Smooth muscle cell (in vitro differentiated cells): Measurements from ENCODE around the gene TTC32. TPM values are rescaled to one million over a fixed set of nuclear protein-coding genes. Genes with fewer than 3 reads are reported as not detected.
"Not testable (repeated sequence)": the region's sequence is repeated elsewhere in the genome, so short reads cannot be mapped to it uniquely, and the experiment has no call there.

Experiments used
- DNase-seq: peaks from one replicate; lab custom pipeline; 2025; ENCODE audit not compliant: unreplicated experiment; lab: John Stamatoyannopoulos, UW
- H2AFZ ChIP-seq: fragments of 200-600 bp; sonication (generic); 2 replicates; pipeline ENCODE4 v1.6.0; 2016; ENCODE audit warnings: antibody characterized with exemption, low read depth, mild to moderate bottlenecking
- H3F3A ChIP-seq: fragments of 200-600 bp; sonication (generic); 2 replicates; pipeline ENCODE4 v1.6.0; 2017; ENCODE audit warnings: antibody characterized with exemption, low read depth
- H3K27ac ChIP-seq: fragments of 200-600 bp; sonication (generic); 2 replicates; pipeline ENCODE4 v1.5.1; 2016; ENCODE audit warnings: low read depth, mild to moderate bottlenecking
- H3K27me3 ChIP-seq: fragments of 200-600 bp; sonication (generic); 2 replicates; pipeline ENCODE4 v1.6.1; 2016; ENCODE audit warnings: low read depth, mild to moderate bottlenecking
- H3K36me3 ChIP-seq: fragments of 200-600 bp; sonication (generic); 2 replicates; pipeline ENCODE4 v1.5.1; 2016; ENCODE audit warnings: low read depth
- H3K4me1 ChIP-seq: fragments of 200-600 bp; sonication (generic); 2 replicates; pipeline ENCODE4 v1.5.1; 2016; ENCODE audit warnings: low read depth
- H3K4me2 ChIP-seq: fragments of 200-600 bp; sonication (generic); 2 replicates; pipeline ENCODE4 v1.6.0; 2016; ENCODE audit warnings: mild to moderate bottlenecking
- H3K4me3 ChIP-seq: fragments of 200-600 bp; sonication (generic); 2 replicates; pipeline ENCODE4 v1.5.1; 2016; ENCODE audit warnings: mild to moderate bottlenecking
- H3K79me2 ChIP-seq: fragments of 200-600 bp; sonication (generic); 2 replicates; pipeline ENCODE4 v1.6.0; 2016; ENCODE audit warnings: low read depth, mild to moderate bottlenecking
- H3K9ac ChIP-seq: fragments of 200-600 bp; sonication (generic); 2 replicates; pipeline ENCODE4 v1.6.0; 2016; ENCODE audit warnings: low read depth
- H3K9me3 ChIP-seq: fragments of 200-600 bp; sonication (generic); replicated peaks from 2 replicates; pipeline ENCODE4 v1.5.1; 2016; ENCODE audit warnings: low read depth
- H4K20me1 ChIP-seq: fragments of 200-600 bp; sonication (generic); 2 replicates; pipeline ENCODE4 v1.6.0; 2016; ENCODE audit warnings: low read depth
- WGBS: methylation state at CpG from one replicate; pipeline ENCODE4 v1.1.7; 2016; ENCODE audit warnings: low lambda C conversion rate; 5-methylcytosine and 5-hydroxymethylcytosine counted together
- polyA plus RNA-seq: library from polyadenylated mRNA; unstranded; fragments of >200 nt; fragmentation: Nextera tagmentation; extraction: Ambion mirVana; gene quantifications from 2 replicates; pipeline ENCODE4 v1.2.1, GENCODE V29; 2016
- total RNA-seq: library from RNA; depleted of rRNA; stranded (reverse); fragments of >200 nt; gene quantifications from 2 replicates; pipeline ENCODE4 v1.2.3, GENCODE V29; 2014
- TF ChIP-seq, protein P1 (sequence below): fragments of 200-600 bp; sonication (generic); IDR thresholded peaks from 2 replicates; pipeline ENCODE4 v1.5.1; 2017; ENCODE audit warnings: borderline replicate concordance, mild to moderate bottlenecking, antibody characterized with exemption; ENCODE audit not compliant: insufficient read depth, poor library complexity, severe bottlenecking

TTC32 gene
- total and polyA plus RNA-seq, 2 experiments from 2014 or later: 5.2 to 6.2 TPM

DNA sequence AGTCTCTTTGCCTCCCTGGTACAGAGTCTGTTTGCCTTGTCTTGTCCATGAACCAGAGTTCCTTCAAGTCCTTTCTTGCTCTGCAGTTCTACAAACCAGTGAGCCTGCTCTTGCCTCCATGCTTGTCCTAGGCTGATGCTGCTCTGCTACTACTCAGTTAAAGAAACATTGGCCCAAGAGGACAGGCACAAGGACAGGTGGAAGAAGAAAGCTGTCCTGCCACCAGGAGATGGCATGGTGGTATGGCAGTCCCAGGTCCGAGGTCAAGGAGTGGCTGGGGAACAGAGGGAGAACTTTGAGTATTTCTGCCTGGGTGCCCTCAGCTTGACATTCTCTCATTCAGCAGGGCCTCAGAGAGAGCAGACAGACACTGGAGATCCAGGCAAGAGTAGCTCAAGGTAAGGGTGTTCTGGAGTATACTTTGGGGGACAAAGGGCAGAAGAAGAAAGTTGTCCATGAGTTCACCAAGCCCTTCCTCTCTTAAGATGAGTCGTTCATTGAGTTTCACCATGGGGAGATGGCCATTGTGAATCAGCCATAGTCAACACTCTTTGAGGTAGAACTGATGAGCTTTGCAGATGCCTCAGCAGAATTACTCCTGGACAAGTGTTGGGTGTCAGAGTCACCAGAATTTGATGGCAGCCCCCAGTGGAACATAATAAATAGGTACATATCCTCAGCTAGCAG is 20.4 kb downstream of the TTC32 start:
- TF ChIP-seq, protein P1, sequence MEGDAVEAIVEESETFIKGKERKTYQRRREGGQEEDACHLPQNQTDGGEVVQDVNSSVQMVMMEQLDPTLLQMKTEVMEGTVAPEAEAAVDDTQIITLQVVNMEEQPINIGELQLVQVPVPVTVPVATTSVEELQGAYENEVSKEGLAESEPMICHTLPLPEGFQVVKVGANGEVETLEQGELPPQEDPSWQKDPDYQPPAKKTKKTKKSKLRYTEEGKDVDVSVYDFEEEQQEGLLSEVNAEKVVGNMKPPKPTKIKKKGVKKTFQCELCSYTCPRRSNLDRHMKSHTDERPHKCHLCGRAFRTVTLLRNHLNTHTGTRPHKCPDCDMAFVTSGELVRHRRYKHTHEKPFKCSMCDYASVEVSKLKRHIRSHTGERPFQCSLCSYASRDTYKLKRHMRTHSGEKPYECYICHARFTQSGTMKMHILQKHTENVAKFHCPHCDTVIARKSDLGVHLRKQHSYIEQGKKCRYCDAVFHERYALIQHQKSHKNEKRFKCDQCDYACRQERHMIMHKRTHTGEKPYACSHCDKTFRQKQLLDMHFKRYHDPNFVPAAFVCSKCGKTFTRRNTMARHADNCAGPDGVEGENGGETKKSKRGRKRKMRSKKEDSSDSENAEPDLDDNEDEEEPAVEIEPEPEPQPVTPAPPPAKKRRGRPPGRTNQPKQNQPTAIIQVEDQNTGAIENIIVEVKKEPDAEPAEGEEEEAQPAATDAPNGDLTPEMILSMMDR: no peak
- 91% methylated on average over 2 of the region's 2 CpGs for WGBS
- Histone ChIP-seq H3K27me3 (no peaks in the 10 kb centered on the region), H2AFZ (no peak overlapping the region), H3K4me1 (no peaks in the 10 kb centered on the region), H3K27ac (no peak overlapping the region), H3F3A (no peaks in the 10 kb centered on the region), H3K79me2 (no peaks in the 10 kb centered on the region), H3K4me2 (no peak overlapping the region), H3K9ac (no peak overlapping the region), H3K36me3 (no peaks in the 10 kb centered on the region), H3K4me3 (no peak overlapping the region), H3K9me3 (no peaks in the 10 kb centered on the region), H4K20me1 (no peaks in the 10 kb centered on the region)
- DNase-seq: no peak

DNA sequence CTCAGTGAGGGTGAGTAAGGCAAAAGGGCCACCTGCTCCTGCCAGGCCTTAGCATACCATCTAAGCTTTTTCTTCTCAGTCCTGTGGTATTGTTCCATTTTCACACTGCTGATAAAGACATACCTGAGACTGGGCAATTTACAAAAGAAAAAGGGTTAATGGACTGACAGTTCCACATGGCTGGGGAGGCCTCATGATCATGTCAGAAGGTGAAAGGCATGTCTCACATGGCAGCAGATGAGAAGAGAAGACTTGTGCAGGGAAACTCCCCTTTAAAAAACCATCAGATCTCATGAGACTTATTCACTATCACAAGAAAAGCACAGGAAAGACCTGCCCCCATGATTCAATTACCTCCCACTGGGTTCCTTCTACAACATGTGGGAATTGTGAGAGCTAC is 21.6 kb downstream of the TTC32 start:
- H3K27me3 ChIP-seq, H3K27ac ChIP-seq, H2AFZ ChIP-seq, H3K4me3 ChIP-seq, H3F3A ChIP-seq, H4K20me1 ChIP-seq, H3K4me1 ChIP-seq, DNase-seq, H3K9me3 ChIP-seq, H3K4me2 ChIP-seq, H3K36me3 ChIP-seq, H3K9ac ChIP-seq, H3K79me2 ChIP-seq: not testable (repeated sequence)

DNA sequence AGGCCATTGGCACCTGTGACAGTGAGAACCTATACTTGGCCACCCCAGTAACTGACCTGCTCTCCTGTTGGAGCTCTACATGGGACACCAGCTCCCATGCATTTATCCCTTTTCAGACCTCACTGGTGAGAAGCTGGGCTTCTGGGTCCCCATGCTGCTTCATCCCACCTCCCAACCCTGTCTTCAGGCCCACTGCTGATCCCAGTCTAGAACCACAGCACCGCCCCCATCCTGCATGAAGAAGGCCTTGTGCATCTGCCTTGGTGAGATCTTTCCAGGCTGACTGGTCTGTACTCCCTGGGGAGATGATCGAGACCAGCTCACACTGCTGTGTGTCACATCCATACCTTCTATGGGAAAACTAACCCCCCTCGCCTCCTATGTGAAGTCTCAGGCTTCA is 22.7 kb downstream of the TTC32 start:
- H3F3A ChIP-seq: no peaks in the 10 kb centered on the region
- H3K9me3 ChIP-seq: no peaks in the 10 kb centered on the region
- no peak overlapping the region for H3K4me3 ChIP-seq
- TF ChIP-seq, protein P1: no peak
- no peak overlapping the region for H3K27ac ChIP-seq
- H3K79me2 ChIP-seq: no peaks in the 10 kb centered on the region
- no peaks in the 10 kb centered on the region for H3K27me3 ChIP-seq
- no peak for DNase-seq
- H2AFZ ChIP-seq: no peak overlapping the region
- WGBS: 97% methylated on average over 3 of the region's 3 CpGs
- H3K36me3 ChIP-seq: no peaks in the 10 kb centered on the region
- H3K4me2 ChIP-seq: no peak overlapping the region
- H4K20me1 ChIP-seq: no peaks in the 10 kb centered on the region
- no peak overlapping the region for H3K9ac ChIP-seq
- H3K4me1 ChIP-seq: no peaks in the 10 kb centered on the region

DNA sequence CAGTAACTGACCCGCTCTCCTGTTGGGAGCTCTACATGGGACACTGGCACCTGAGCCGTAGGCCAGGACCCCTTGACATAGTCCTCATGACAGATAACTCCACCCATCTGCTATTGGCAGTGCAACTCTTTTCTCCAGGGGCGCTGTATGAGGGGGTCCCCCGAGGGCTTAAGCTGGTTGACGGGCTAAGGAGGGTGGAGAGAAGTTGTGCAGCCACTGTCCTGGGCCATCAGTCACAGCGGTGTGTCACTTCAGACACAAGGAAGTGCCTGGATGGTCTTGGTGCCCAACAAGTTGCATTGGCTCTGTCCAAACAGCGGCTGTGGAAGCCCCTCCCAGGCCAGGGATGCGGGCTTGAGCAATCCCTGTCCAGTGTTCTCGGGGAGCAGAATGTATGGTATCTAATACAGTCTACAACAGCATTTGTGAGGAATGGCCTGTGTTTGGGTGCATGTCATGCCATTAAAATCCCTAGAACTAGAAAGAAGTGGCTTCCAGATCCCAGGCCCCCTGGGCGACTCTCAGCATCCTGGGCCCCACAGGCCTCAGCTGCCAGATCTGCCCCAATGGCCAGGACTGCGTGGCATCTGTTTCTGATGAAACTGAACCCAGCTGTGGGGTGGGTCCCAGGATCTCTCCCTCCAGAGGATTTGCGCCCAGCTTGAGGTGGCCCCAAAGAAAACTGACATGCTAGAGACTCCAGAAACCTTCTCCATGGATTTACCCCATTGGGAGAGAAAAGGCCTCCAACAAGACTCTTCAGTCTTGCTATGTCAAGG is 23.3 kb downstream of the TTC32 start:
- H3F3A ChIP-seq: no peaks in the 10 kb centered on the region
- no peaks in the 10 kb centered on the region for H4K20me1 ChIP-seq
- no peaks in the 10 kb centered on the region for H3K9me3 ChIP-seq
- H3K27me3 ChIP-seq: no peaks in the 10 kb centered on the region
- WGBS: 95% methylated on average over 12 of the region's 12 CpGs
- H2AFZ ChIP-seq: no peak overlapping the region
- no peak overlapping the region for H3K4me3 ChIP-seq
- H3K36me3 ChIP-seq: no peaks in the 10 kb centered on the region
- TF ChIP-seq, protein P1: no peak
- no peak overlapping the region for H3K27ac ChIP-seq
- H3K79me2 ChIP-seq: no peaks in the 10 kb centered on the region
- DNase-seq: no peak
- no peaks in the 10 kb centered on the region for H3K4me1 ChIP-seq
- H3K9ac ChIP-seq: no peak overlapping the region
- H3K4me2 ChIP-seq: no peak overlapping the region
